GM19328 (cell line): Measurements from ENCODE around the gene ZNF664.

ENCODE experiments used
- ATAC-seq: cut with Tn5 transposase; IDR thresholded peaks from one replicate; pipeline ENCODE4 v1.9.1; 2021; ENCODE audit warnings: mild to moderate bottlenecking, moderate library complexity; ENCODE audit not compliant: unreplicated experiment

The ZNF664 gene

GRCh38 chr12:123957196-123957595 lies 15.8 kb upstream of the ZNF664 start:
- ATAC-seq, result no peak

- ATAC-seq, result no peak
These were observed 14.6 kb upstream of the ZNF664 start for GRCh38 chr12:123958462-123958861.

- no peak for ATAC-seq
These were observed 14.1 kb upstream of the ZNF664 start for GRCh38 chr12:123958876-123959275.

GRCh38 chr12:123960029-123960735 lies 12.8 kb upstream of the ZNF664 start:
- no peak for ATAC-seq

- no peak for ATAC-seq
These were observed 12.2 kb upstream of the ZNF664 start for GRCh38 chr12:123960856-123961255.

GRCh38 chr12:123961585-123962345 lies 11.2 kb upstream of the ZNF664 start:
- no peak for ATAC-seq

GRCh38 chr12:123962513-123962912 lies 10.5 kb upstream of the ZNF664 start:
- ATAC-seq, result no peak

GRCh38 chr12:123963821-123964220 lies 9.2 kb upstream of the ZNF664 start:
- no peak for ATAC-seq

GRCh38 chr12:123965382-123965781 lies 7.6 kb upstream of the ZNF664 start:
- no peak for ATAC-seq

GRCh38 chr12:123966596-123966995 lies 6.4 kb upstream of the ZNF664 start:
- ATAC-seq, result no peak

- ATAC-seq, result no peak
These were observed 5.9 kb upstream of the ZNF664 start for GRCh38 chr12:123967121-123967586.

- ATAC-seq, result no peak
These were observed 1.6 kb upstream of the ZNF664 start for GRCh38 chr12:123971449-123971769.

- no peak for ATAC-seq
These were observed 1.1 kb upstream of the ZNF664 start for GRCh38 chr12:123971770-123972456.

- no peak for ATAC-seq
These were observed 732 bp downstream of the ZNF664 start for GRCh38 chr12:123973552-123974341.

- no peak for ATAC-seq
These were observed 3.3 kb downstream of the ZNF664 start for GRCh38 chr12:123976227-123976826.

- no peak for ATAC-seq
These were observed 6.6 kb downstream of the ZNF664 start for GRCh38 chr12:123979566-123979965.

GRCh38 chr12:123982269-123982668 lies 9.3 kb downstream of the ZNF664 start:
- ATAC-seq, result no peak

GRCh38 chr12:123983822-123984485 lies 10.9 kb downstream of the ZNF664 start:
- ATAC-seq, result no peak

- no peak for ATAC-seq
These were observed 11.9 kb downstream of the ZNF664 start for GRCh38 chr12:123984903-123985302.

- ATAC-seq, result no peak
These were observed 13.5 kb downstream of the ZNF664 start for GRCh38 chr12:123986374-123986965.
